Activated T-cell treated with anti-CD3 and anti-CD28 coated beads for 1 hour (primary cell): Measurements from ENCODE around the gene SCAMP5.

Source experiments
- DNase-seq: peaks from one replicate; pipeline ENCODE4 v3.0.0-alpha.2; 2020; ENCODE audit warnings: low read depth

Gene SCAMP5

GRCh38 chr15:74977599-74977998, 17.8 kb upstream of the SCAMP5 start:
- no peak for DNase-seq

GRCh38 chr15:74978077-74978476, 17.3 kb upstream of the SCAMP5 start:
- DNase-seq, result no peak

- DNase-seq, result peak; percentile 27
Measured at GRCh38 chr15:74978503-74978902, 16.9 kb upstream of the SCAMP5 start.

GRCh38 chr15:74982183-74982582, 13.2 kb upstream of the SCAMP5 start:
- no peak for DNase-seq

GRCh38 chr15:74983725-74984231, 11.6 kb upstream of the SCAMP5 start:
- DNase-seq, result no peak

GRCh38 chr15:74988007-74988800, 7.2 kb upstream of the SCAMP5 start:
- DNase-seq, result peak; percentile 15

GRCh38 chr15:74989527-74989926, 5.8 kb upstream of the SCAMP5 start:
- no peak for DNase-seq

GRCh38 chr15:74992619-74993018, 2.7 kb upstream of the SCAMP5 start:
- DNase-seq, result no peak

GRCh38 chr15:74994236-74994635, 1.1 kb upstream of the SCAMP5 start:
- DNase-seq, result no peak

GRCh38 chr15:74994685-74995084, 678 bp upstream of the SCAMP5 start:
- DNase-seq, result no peak

- DNase-seq, result no peak
Measured at GRCh38 chr15:74995779-74996765, 709 bp downstream of the SCAMP5 start.

GRCh38 chr15:74997141-74997540, 1.8 kb downstream of the SCAMP5 start:
- DNase-seq, result no peak

GRCh38 chr15:74997543-74997942, 2.2 kb downstream of the SCAMP5 start:
- DNase-seq, result no peak

- DNase-seq, result no peak
Measured at GRCh38 chr15:75001310-75001709, 5.9 kb downstream of the SCAMP5 start.

- no peak for DNase-seq
Measured at GRCh38 chr15:75002398-75002797, 7.0 kb downstream of the SCAMP5 start.

GRCh38 chr15:75007216-75007615, 11.9 kb downstream of the SCAMP5 start:
- no peak for DNase-seq

GRCh38 chr15:75008221-75008625, 12.9 kb downstream of the SCAMP5 start:
- no peak for DNase-seq

GRCh38 chr15:75008629-75009326, 13.4 kb downstream of the SCAMP5 start:
- no peak for DNase-seq

- no peak for DNase-seq
Measured at GRCh38 chr15:75016431-75016830, 21.1 kb downstream of the SCAMP5 start.

GRCh38 chr15:75019916-75020315, 24.6 kb downstream of the SCAMP5 start:
- DNase-seq, result no peak

GRCh38 chr15:75021341-75021740, 26.0 kb downstream of the SCAMP5 start:
- DNase-seq, result no peak

GRCh38 chr15:75022783-75023180, 27.4 kb downstream of the SCAMP5 start:
- DNase-seq, result no peak
